ENCODE measurements around the gene RB1. TPM values are rescaled to one million over a fixed set of nuclear protein-coding genes. Genes with fewer than 3 reads are reported as not detected.
A peak's percentile ranks its signal among the peaks of the same experiment; 100 is the strongest.
"Not testable (repeated sequence)": the region's sequence is repeated elsewhere in the genome, so short reads cannot be mapped to it uniquely, and the experiment has no call there.

Gene RB1
- polyA plus RNA-seq, 5 donors, result 40.5 to 54.3 (median 52.7) TPM

DNA sequence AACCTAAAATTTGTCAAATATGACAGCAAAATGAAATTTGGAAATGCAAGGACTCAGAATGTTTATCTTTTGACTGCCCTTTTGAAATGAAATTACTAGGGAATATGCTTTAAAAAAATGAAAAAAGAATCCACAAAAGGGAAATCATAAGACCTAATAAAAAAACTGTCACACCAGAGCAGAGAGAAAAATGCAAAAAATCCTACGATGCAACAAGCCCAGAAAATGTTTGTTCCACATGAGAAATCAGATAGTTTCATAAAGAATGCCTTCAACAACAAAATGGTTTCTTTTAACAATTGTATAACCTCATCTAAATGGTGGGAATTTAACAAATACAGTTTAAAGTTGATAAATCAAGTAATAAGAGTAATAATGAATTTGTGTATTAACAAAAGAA lies 101.4 kb downstream of the RB1 start:
- no peak for DNase-seq

DNA sequence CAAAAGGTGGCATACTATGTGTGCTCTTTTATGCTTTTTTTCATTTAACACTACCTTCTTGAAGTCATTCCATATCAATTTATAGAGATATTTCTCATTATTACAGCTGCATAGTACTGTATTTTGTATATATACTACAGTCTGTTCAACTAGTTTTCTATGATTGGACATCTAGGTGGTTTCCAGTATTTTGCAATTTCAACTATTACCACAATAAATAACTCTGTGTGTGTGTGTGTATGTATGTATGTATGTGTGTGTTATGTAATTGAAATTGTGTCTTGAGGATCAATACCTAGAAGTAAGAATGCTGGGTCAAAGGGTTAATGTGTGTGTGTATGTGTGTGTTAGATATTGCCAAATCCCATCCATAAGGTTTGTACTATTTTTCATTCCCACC lies 102.3 kb downstream of the RB1 start:
- no peak for DNase-seq

DNA sequence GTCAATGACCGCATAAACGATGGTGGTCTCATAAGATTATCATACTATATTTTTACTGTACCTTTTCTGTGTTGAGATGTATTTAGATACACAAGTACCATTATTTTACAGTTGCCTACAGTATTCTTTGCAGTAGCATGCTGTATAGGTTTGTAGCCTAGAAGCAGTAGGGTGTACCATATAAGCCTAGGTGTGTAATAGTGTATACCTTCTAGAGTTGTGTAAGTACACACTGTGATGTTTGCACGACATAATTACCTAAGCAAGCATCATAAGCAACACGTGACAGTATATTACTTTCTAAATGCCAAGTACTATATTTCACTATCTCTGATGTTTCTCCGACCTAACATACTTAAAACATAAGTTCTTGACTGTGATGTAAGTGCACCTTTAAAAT lies 106.6 kb downstream of the RB1 start:
- DNase-seq, result no peak

DNA sequence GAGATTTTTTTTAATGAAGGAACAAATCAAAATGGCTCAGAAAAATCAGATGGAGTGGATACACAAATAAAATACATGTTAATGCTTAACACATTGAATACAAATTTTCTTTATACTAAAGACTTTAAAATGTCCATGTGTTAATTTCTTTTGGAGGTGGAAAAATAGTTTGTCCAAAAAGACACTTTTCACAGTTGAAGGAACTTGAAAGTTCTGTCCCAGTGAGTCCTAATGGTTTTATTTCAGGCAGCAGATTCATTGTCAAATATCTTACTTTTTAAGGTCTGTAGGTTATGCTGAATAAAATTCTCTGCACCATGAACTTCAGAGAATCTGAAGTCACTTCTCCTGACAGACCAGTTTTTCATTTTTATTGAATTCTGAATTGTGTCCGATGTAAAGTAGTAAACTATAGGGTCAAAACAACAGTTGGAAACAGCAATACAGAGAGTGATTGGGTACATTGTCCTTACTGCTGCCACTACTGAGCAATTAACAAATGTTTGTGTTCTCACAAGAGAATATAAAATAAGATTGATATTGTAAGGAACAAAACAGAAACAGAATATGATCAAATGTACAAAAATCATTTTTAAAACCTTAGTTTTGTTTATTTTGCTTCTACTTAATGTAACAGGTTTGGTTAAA lies 107.7 kb downstream of the RB1 start:
- no peak for DNase-seq

- DNase-seq, result peak in 1 of 2 donors; percentile 62
Observed at GRCh38 chr13:48411841-48412531, 108.4 kb downstream of the RB1 start.

DNA sequence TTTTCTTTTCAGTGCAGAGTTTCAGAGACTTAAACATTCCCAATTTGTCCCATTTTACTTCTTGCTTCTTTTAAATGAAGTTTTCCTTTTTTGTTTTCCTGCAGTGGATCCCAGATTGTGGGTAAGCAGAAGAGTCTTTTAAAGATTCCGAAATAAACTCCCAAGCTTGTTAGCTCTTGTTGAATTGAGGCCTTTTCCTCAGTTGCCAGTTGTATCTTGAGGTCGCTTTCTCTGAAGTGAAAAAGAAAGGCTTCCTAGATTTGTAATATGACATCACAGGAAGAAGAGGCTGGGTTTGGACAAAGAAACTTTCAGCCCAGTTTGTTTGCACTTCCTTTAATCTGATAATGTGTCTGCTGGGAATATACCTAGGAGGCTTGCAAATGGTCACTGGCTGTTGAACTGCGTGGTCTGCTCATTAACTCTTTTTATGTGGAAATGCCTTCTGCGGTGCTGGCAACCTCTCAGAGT lies 109.4 kb downstream of the RB1 start, which contains the start of gene LPAR6:
LPAR6 (minus strand) TSS at position 233 of the 471 bp plus-strand sequence. CDS start 690 bp downstream, outside the sequence.
- peak; percentile 75 to 77 for DNase-seq

DNA sequence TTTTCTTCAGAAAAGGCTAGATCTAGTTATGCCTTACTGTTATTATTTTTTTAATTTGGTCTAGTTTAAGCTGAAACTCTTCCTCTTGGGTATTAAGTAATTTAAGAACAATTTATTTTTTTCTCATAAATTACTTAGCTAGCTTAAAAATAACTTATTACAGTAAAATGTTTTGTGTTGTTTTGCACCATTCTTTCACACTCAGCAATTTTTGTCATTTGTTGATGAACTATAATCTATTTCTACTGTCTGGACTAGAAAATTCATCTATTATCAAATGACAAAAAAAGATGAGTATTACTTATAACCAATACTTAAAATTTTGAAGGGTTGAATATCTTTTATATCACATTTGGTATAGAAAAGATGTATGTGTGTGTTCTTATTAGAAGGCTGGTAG lies 111.0 kb downstream of the RB1 start:
- no peak for DNase-seq

DNA sequence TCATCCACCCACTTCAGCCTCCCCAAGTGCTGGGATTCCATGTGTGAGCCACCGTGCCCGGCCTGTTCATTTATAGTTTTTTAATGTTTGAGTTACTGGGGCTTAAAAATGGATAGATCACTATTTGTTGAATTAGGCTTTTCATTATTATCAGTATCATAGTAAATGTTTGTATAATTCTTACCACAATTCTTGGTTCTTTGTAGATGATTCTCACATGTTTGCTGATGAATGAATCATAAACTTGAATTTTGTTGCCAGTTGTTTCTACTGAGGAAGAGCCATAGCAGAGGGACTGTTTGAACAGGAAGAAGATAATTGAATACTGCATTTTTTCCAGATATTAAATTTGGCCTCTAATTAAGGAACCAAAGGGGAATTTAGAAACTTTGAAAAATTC lies 112.0 kb downstream of the RB1 start:
- no peak for DNase-seq

GRCh38 chr13:48422003-48422402 lies 118.5 kb downstream of the RB1 start:
- not testable (repeated sequence) for DNase-seq

DNA sequence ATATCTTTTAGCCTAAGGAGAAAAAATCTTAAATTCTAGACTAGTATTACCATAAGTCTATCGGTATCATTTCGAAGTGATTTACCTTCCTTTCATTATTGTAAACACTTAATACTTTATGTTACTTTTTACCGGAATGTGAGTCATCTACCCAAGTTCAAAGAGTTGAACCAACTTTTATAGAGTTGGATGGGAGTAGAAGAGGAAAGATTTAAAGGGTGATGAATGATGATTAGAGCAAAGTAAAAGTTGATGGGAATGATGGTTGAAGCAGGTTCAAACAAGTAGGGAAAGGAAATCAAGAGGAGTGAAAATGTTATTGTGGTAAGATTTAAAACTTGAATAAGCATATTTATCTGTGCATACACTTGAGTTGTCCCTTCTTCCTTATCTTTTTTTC lies 120.7 kb downstream of the RB1 start:
- no peak for DNase-seq

- DNase-seq, result no peak
Observed at GRCh38 chr13:48426052-48426451, 122.5 kb downstream of the RB1 start.

GRCh38 chr13:48426755-48427298 lies 123.3 kb downstream of the RB1 start:
- not testable (repeated sequence) for DNase-seq

- DNase-seq, result no peak
Observed at GRCh38 chr13:48429036-48429435, 125.5 kb downstream of the RB1 start.

DNA sequence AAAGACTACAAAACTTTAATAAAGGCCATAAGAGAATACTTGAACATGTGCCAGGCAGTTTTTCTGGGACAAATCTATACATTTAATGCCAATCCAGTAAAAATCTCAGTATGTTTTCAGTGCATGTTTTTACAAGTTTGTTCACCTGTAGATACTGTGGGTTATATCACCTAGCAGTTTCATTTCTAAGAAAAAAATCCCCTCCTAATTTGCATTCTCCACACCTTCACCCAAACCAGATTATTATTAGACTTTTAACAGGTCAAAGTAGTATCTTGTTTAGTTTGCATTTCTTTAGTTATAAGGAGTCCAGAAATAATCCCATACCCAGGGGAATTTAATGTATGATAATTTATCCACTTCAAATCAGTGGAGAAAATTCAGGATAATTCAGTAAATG lies 126.3 kb downstream of the RB1 start:
- no peak for DNase-seq

DNA sequence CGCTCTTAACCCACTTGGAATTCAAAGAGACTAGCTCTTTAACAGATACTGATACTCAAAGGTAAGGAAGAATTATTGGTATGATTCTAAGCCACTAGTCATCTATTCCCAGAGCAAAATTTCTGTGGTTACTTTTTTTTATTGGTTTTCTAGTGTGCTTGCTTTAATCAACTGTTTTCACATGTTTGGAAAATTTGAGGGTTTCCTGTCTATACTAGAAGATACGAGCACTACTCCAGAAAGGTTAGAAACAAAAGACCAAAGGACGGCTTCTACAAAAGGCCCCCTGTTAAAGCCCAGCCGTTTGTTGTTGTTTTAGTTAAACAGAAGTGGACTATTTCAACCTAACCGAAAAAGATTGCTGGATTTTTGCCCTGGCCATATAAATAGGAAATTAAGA lies 127.9 kb downstream of the RB1 start:
- no peak for DNase-seq

- DNase-seq, result no peak
Observed at GRCh38 chr13:48431987-48432615, 128.6 kb downstream of the RB1 start.

GRCh38 chr13:48434200-48434599 lies 130.6 kb downstream of the RB1 start:
- DNase-seq, result no peak

GRCh38 chr13:48436661-48437288 lies 133.2 kb downstream of the RB1 start:
- DNase-seq, result no peak

GRCh38 chr13:48437371-48437770 lies 133.8 kb downstream of the RB1 start:
- peak; percentile 43 to 51 for DNase-seq

GRCh38 chr13:48443442-48444208 lies 140.1 kb downstream of the RB1 start:
- no peak for DNase-seq

DNA sequence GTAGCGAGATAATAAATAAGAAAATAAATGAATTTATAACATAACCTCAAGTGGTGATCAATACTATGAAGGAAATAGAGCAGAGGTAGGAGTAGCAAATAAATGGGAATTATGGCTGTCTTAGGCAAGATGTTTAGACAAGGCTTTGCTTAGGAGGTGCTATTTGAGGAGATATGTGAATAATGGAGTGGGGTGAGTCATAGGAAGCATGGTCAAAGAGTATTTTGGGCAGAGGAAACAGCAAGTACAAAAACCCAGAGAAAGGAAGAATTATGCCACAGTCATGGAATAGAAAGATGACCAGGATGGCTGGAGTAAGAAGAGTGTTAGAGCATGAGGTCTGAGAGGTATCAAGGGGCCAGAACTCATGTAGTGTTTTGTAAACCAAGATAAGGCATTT lies 142.9 kb downstream of the RB1 start:
- no peak for DNase-seq
